Activated CD8-positive, alpha-beta memory T cell treated with anti-CD3 and anti-CD28 coated beads, Interleukin-2, amount 50 U/mL, for 24 hours (primary cell): Measurements from ENCODE around the gene PROX2.

ENCODE experiments used
- DNase-seq: peaks from one replicate; pipeline ENCODE4 v3.0.0-alpha.2; 2020; ENCODE audit errors: extremely low read depth

Gene PROX2

DNA sequence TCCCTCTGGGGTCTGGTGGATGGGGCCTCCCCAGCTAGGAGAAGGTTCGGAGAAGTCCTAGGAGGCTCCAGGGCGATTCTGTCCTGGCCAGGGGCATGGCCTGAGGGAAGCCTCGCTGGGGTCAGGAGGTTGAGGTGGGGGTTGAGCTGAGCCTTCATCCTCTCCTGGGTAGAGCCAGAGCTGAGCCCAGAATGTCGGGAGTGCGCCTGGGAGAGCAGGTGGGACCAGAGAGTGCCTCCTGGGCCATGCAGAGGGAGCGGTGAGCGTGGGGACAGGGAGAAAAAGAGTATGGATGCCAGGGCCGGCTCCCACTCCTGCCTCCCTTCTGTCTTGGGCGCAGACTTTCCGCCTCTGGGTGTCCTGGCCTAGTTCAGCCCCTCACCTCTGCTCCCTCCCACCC is 34.0 kb upstream of the PROX2 start:
- DNase-seq = no peak

- no peak for DNase-seq
Measured at GRCh38 chr14:74909501-74909900, 33.6 kb upstream of the PROX2 start.

DNA sequence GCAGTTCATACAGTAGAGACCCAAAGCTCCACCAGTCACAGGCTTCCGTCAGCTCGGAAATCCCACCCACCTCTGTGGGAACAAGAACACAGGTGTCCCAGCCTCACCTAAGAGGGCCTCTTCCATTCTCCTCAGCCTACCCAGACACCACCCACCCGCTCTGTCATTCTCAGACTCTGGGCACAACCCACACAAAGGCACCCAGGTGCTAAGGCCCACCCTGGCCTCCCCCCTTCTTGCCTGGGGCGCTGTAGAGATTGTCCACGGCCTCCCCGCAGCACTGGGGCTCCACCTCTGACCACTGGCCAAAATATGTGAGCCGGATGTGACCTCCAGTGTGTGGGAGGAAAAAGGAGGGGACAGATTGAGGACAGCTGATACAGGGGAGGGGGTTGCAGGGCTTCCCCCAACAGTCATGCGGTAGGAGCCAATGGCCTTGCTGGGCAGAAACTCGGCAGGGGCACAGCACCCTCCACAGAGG is 33.0 kb upstream of the PROX2 start:
- DNase-seq = no peak

GRCh38 chr14:74907744-74908143 is 31.8 kb upstream of the PROX2 start:
- DNase-seq = no peak

- DNase-seq = no peak
Measured at GRCh38 chr14:74906925-74907521, 31.1 kb upstream of the PROX2 start.

- DNase-seq = peak; percentile 47
Measured at GRCh38 chr14:74905595-74906142, 29.7 kb upstream of the PROX2 start.

GRCh38 chr14:74904635-74905503 is 28.9 kb upstream of the PROX2 start:
- no peak for DNase-seq

GRCh38 chr14:74902941-74903705 is 27.2 kb upstream of the PROX2 start:
- DNase-seq = no peak

GRCh38 chr14:74898694-74899093 is 22.7 kb upstream of the PROX2 start:
- DNase-seq = no peak

DNA sequence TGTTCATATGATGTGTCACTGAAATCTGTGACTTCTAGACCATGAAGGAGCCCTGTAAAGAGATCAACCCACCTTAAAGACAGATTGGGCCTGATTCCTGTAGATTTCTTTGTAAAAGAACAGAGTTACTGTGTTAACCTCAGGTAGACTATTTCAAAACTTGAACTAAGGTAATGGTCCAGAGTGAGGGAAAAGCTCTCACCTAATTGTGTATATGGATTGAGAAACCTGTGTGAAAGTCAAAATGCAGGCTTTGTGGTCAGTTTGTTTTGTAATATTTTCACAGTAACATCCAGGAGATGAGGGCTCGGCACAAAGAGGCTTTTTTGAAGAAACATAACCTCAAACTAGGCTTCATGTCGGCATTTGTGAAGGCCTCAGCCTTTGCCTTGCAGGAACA is 22.1 kb upstream of the PROX2 start:
- DNase-seq = no peak

GRCh38 chr14:74897642-74898041 is 21.7 kb upstream of the PROX2 start:
- DNase-seq = no peak

GRCh38 chr14:74896400-74896799 is 20.5 kb upstream of the PROX2 start:
- no peak for DNase-seq

DNA sequence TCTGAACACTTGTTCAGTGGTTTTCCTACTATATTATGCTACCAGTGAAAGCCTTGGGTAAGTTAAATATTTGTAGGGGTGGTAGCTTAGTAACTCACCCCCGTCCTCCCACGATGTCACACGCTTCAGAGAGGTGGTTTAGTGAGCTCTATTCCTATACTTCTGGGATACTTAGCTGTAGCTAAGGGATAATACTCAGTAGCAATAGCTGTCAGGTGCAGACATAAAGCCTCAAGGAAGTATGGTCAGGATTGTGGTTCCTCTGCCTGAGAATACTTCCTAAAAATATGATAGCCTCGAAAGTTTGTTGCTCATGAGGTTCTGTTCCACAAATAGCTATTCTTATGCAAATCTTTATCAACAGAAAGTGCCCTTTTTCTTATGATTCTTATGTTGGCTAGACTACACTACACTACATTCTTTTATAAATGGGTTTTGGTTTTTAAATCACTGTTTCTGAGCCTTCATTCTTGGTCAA is 17.7 kb upstream of the PROX2 start:
- DNase-seq = no peak

DNA sequence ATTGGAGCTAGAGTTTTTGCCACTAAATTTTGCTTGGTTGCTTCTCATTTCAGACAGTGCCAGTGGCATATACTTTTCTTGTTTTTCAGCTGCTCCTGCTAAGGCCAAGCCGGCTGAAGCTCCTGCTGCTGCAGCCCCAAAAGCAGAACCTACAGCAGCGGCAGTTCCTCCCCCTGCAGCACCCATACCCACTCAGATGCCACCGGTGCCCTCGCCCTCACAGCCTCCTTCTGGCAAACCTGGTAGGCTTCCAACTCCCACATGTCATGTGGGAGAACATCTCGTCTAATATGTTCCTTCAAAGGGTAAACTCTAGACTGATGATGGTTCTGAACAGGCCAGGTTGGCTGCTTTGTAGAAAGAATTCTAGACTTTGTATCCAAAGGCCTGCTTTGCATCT is 16.8 kb upstream of the PROX2 start:
- no peak for DNase-seq

DNA sequence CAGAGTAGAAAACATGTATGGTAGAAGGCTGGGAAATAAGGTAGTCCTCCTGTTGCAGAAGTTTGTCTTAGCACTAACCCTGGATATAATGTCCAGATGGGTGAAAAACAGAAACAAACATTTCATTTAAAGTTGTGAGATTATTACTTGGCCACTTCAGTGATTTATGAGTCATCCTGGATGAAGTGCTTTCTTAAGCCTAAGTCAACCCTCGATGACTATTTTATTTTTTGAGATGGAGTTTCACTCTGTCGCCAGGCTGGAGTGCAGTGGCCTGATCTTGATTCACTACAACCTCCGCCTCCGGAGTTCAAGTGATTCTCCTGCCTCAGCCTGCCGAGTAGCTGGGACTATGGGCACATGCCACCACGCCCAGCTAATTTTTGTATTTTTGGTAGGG is 15.9 kb upstream of the PROX2 start:
- no peak for DNase-seq

- no peak for DNase-seq
Measured at GRCh38 chr14:74890262-74890661, 14.3 kb upstream of the PROX2 start.

DNA sequence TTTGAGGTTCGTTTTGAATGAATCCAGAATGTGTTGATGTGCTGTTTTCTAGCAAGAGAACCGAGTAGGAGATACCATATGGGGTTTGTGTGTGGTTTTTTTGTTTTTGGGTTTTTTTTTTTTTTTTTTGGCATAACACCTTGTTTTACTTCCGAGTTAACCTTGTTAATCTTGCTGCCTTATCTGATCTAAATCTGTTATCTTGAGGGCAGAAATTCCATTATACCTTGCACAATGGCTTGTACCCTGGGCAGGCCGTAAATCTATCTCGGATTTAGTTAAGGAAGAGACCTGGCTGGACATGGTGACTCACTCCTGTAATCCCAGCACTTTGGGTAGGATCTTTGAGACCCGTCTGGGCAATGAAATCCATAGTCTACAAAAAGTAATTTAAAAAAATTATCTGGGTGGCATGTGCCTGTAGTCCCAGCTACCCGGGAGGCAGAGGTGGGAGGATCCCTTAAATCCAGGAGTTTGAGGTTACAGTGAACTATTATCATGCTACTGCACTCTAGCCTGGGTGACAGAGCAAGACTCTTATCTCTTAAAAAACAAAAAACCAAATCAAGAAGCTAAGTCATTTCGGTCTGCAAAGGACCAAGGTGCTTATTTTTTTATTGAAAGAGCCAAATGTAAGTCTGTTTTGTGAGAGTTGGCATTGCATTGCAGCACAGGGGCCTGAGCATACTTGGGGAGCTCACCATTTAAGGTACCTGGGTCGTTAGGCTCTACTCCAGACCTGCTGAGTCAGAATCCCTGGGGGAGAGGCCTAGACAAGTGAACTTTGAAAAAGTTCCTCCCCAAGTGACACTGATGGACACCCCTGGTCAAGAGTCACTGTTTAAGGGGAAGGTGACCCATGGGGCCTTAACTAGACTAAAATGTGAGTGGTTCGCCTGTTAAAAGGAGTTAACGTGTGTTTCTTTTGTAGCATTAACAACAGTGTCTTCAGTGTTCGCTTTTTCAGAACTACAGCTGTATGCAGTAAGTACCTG is 12.5 kb upstream of the PROX2 start:
- no peak for DNase-seq

GRCh38 chr14:74886001-74886400 is 10.1 kb upstream of the PROX2 start:
- DNase-seq = no peak

DNA sequence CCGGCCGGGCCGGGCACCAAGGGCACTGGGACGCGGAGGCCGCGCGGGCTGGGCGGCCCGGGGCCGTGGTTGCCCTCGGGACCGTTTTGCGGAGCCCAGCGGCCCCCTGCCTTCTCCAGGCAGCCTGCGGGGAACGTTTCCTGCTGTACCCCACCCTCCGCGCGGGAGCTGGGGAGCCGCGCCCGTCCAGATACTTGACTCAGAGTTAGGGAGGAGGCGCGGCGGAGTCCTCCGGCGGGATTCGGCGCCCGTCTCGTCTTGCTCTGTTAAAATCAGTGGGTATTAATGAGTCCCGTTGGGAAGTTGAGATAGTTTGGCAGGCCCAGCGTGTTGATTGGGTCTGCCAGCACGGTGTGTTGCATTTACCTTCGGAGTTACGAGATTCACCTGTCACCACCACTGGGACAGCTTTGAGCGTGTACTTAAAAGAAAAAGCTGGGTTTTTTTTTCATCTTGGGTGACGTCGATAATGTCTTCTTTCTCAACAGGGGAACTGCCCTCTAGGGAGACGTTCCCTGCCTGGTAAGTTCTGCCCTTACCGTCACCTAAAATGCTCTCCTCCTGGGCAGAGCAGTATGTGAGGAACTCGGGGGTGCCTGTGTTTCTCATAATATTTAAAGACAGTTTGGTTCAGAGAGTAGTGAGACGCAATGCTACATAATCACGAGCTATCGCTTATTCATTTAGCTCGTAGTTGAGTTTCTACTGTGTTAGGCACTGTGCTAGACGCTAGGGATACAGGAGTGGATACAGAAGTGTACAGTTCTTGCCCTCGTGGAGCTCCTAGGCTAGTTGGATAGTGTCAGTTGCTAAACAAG is 6.4 kb upstream of the PROX2 start:
- peak; percentile 7 for DNase-seq
